GM19238 (cell line): ENCODE data around the gene TMEM30A.

Experiments used
- DNase-seq: peaks from one replicate; pipeline ENCODE4 v3.0.0; 2011; ENCODE audit warnings: low spot score; ENCODE audit not compliant: insufficient read length

Gene TMEM30A

GRCh38 chr6:75219263-75219662 is 65.3 kb downstream of the TMEM30A start:
- DNase-seq = no peak

- DNase-seq = no peak
Observed at GRCh38 chr6:75217193-75217592, 67.4 kb downstream of the TMEM30A start.

GRCh38 chr6:75215291-75215690 is 69.3 kb downstream of the TMEM30A start:
- no peak for DNase-seq

GRCh38 chr6:75213732-75214131 is 70.9 kb downstream of the TMEM30A start:
- DNase-seq = no peak

GRCh38 chr6:75213112-75213511 is 71.5 kb downstream of the TMEM30A start:
- no peak for DNase-seq

- no peak for DNase-seq
Observed at GRCh38 chr6:75211920-75212590, 72.5 kb downstream of the TMEM30A start.

GRCh38 chr6:75210885-75211739 is 73.5 kb downstream of the TMEM30A start:
- no peak for DNase-seq

- no peak for DNase-seq
Observed at GRCh38 chr6:75209184-75209723, 75.3 kb downstream of the TMEM30A start.

- DNase-seq = peak; percentile 50
Observed at GRCh38 chr6:75208298-75209183, 76.1 kb downstream of the TMEM30A start.

GRCh38 chr6:75206576-75207342 is 77.8 kb downstream of the TMEM30A start:
- no peak for DNase-seq

GRCh38 chr6:75205776-75206575 is 78.6 kb downstream of the TMEM30A start, which contains the start of gene COL12A1:
Gene COL12A1, minus strand, starts transcription at chr6:75206053. Its CDS starts 3,261 bp downstream, at chr6:75202792.
- DNase-seq = peak; percentile 6

- DNase-seq = no peak
Observed at GRCh38 chr6:75204959-75205775, 79.4 kb downstream of the TMEM30A start.

- DNase-seq = peak; percentile 16
Observed at GRCh38 chr6:75204217-75204958, 80.2 kb downstream of the TMEM30A start.

GRCh38 chr6:75203721-75204120 is 80.9 kb downstream of the TMEM30A start:
- DNase-seq = no peak
